Fibroblast of pulmonary artery (primary cell): ENCODE data around the gene ZKSCAN5.

Experiments used
- DNase-seq: peaks from one replicate; pipeline ENCODE4 v3.0.0-alpha.2; 2010; ENCODE audit warnings: low read depth
- H3K4me3 ChIP-seq: replicated peaks from 2 replicates; pipeline ENCODE4 v1.5.1; 2011; ENCODE audit warnings: low read depth, mild to moderate bottlenecking, control low read depth, low read length, moderate library complexity
- TF ChIP-seq, protein P1 (sequence below): IDR thresholded peaks from 2 replicates; pipeline ENCODE4 v1.5.1; 2011; ENCODE audit warnings: mild to moderate bottlenecking, control low read depth, low read length, inconsistent platforms; ENCODE audit errors: missing control alignments

The ZKSCAN5 gene

DNA sequence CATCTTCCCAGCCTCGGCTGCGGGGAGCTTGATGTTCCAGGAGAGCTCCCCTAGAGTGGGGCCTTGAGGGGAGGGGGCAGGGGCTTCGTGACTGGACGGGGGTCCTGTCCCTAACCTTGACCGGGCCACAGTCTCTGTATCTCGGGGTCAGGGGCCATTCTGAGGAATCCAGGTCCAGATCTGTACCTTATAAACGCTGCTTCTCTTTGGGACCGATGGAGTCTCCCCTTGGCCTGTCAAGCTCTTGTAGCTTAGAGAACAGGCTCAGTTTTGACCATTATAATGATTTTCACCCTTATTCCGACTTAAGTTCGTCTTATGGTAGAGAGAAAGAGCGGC, 831 bp downstream of the ZKSCAN5 start:
- peak overlapping the region; percentile 95 for H3K4me3 ChIP-seq
- DNase-seq = no peak
- TF ChIP-seq, protein P1, sequence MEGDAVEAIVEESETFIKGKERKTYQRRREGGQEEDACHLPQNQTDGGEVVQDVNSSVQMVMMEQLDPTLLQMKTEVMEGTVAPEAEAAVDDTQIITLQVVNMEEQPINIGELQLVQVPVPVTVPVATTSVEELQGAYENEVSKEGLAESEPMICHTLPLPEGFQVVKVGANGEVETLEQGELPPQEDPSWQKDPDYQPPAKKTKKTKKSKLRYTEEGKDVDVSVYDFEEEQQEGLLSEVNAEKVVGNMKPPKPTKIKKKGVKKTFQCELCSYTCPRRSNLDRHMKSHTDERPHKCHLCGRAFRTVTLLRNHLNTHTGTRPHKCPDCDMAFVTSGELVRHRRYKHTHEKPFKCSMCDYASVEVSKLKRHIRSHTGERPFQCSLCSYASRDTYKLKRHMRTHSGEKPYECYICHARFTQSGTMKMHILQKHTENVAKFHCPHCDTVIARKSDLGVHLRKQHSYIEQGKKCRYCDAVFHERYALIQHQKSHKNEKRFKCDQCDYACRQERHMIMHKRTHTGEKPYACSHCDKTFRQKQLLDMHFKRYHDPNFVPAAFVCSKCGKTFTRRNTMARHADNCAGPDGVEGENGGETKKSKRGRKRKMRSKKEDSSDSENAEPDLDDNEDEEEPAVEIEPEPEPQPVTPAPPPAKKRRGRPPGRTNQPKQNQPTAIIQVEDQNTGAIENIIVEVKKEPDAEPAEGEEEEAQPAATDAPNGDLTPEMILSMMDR = no peak

DNA sequence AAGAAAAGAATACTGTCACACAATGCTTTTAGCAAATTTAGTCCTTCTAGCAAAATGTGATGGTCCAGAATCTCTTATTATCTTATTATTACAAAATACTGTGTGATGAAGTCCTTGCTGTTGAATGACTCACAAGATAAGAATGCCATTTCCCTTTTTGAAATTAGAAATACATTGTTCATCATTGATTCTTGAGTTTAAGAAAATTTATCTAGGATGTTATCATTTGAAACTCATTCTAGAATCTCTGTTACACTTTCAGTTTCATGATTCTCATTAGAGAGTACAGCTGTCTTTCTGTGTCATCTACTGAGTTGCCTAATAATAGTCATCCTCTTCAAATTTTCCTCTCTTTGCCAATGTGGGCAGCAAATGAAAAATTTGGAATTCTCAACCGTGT, 9.6 kb downstream of the ZKSCAN5 start:
- DNase-seq = peak; percentile 59
- TF ChIP-seq, protein P1 = no peak
- no peak overlapping the region for H3K4me3 ChIP-seq

DNA sequence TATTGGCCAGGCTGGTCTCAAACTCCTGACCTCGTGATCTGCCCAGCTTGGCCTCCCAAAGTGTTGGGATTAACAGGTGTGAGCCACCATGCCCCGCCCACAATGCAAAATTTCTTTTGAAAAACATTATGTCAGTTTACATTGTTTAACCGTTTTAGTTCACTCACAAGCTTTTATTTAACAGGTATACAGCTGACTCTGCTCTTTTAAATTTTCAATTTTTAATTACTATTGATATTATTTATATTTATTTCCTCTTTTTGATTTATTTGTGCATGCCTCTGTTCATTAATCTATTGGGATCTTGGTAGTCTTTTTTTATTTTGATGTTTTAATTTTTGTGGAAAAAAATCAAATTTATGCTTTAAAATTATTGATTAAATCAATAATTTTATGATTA, 16.9 kb downstream of the ZKSCAN5 start:
- TF ChIP-seq, protein P1 = no peak
- H3K4me3 ChIP-seq = no peak overlapping the region

DNA sequence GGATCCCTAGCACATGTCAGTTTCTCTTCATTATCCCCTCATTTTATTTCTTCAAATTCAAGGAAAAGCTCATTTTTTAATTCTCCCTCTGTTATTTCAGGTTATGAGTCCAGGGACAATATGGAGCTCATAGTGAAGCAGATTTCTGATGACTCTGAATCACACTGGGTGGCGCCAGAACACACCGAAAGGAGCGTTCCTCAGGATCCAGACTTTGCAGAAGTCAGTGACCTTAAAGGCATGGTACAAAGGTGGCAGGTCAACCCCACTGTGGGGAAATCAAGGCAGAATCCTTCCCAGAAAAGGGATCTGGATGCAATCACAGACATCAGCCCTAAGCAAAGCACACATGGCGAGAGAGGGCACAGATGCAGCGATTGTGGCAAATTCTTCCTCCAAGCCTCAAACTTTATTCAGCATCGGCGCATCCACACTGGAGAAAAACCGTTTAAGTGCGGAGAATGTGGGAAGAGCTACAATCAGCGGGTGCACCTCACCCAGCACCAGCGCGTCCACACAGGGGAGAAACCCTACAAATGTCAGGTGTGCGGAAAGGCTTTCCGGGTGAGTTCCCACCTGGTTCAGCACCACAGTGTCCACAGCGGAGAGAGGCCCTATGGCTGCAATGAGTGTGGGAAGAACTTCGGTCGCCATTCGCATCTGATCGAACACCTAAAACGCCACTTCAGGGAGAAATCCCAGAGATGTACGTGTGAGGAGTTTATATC, 21.4 kb downstream of the ZKSCAN5 start:
- no peak overlapping the region for H3K4me3 ChIP-seq
- peak; percentile 11 for DNase-seq
- TF ChIP-seq, protein P1 = peak; percentile 8

More for the DNA sequence above, 16.9 kb downstream of the ZKSCAN5 start:
- no peak for DNase-seq

DNA sequence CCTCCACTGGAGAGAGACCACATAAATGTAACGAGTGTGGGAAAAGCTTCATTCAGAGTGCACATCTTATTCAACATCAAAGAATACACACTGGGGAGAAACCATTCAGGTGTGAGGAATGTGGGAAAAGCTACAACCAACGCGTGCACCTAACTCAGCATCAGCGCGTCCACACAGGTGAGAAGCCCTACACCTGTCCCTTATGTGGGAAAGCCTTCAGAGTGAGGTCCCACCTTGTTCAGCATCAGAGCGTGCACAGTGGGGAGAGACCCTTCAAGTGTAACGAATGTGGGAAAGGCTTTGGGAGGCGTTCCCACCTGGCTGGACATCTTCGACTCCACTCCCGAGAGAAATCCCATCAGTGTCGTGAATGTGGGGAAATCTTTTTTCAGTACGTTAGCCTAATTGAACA, 26.9 kb downstream of the ZKSCAN5 start:
- TF ChIP-seq, protein P1 = no peak
- H3K4me3 ChIP-seq = no peak overlapping the region
- peak; percentile 7 for DNase-seq

DNA sequence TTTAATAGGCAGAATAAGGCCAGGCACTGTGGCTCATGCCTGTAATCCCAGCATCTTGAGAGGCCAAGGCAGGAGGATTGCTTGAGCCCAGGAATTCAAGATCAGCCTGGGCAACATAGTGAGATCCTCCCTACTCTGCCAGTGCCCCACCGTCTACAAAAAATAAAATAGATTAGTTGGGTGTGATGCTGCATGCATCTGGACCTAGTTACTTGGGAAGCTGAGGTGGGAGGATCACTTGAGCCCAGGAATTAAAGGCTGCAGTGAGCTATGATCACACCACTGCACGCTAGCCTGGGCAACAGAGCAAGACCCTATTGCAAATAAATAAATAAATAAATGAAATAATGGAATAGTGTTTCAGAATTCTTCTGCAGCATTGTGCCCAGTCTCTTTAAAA, 31.2 kb downstream of the ZKSCAN5 start:
- TF ChIP-seq, protein P1 = no peak
- DNase-seq = no peak
- no peak overlapping the region for H3K4me3 ChIP-seq

DNA sequence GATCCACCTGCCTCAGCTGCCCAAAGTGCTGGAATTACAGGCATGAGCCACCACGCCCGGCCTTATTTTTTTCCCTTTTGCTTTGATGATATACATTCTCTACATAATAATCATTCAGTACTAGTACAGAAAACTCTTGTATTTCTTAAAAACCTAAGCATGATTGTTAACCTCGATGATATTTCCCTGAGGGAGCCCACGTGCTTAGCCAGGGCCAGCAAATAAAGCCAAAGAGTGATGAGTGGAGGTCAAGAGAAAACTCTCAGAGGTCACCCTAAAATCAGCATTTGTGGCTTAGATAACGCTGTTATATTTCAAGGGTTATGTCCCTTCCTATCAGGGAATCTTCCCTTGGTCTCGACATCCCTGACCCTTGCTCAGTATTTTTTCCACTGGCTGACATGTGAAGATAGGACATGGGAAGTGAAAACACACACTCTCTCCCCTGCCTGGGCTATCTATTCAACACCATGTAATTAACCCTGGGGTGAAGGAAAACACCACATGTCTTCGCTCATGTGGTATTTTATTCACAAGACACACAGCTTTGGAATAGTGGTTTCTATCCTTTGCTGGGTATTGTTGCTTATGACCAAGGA, 34.9 kb downstream of the ZKSCAN5 start:
- TF ChIP-seq, protein P1 = no peak
- DNase-seq = no peak

More for the DNA sequence above, 34.9 kb downstream of the ZKSCAN5 start:
- H3K4me3 ChIP-seq = no peak overlapping the region
